Upper lobe of left lung (tissue), 6 donors: ENCODE results near the gene KDM5C. TPM values are rescaled to one million over a fixed set of nuclear protein-coding genes. Genes with fewer than 3 reads are reported as not detected.

ENCODE experiments used
- ATAC-seq, 2 donors: fragments of 200-7000 bp; cut with Tn5 transposase; one replicate each; pipeline ENCODE4 v1.9.1; 2022; ENCODE audit warnings: mild to moderate bottlenecking in 2 of 2, moderate library complexity in 2 of 2; ENCODE audit not compliant: low FRiP score in 2 of 2
- DNase-seq, 2 donors: peaks; one replicate each; pipeline ENCODE4 v3.0.0-alpha.2; 2019 to 2020
- H3K27ac ChIP-seq, 4 donors: fragments of 200-600 bp; sonication (generic); one replicate each; pipeline ENCODE4 v1.5.1; 2016 to 2019
- H3K27me3 ChIP-seq, 4 donors: fragments of 200-600 bp; sonication (generic); one replicate each; pipeline ENCODE4 v1.5.1; 2017 to 2019
- H3K36me3 ChIP-seq, 4 donors: fragments of 200-600 bp; sonication (generic); one replicate each; pipeline ENCODE4 v1.5.1; 2016 to 2019
- H3K4me1 ChIP-seq, 4 donors: fragments of 200-600 bp; sonication (generic); one replicate each; pipeline ENCODE4 v1.5.1; 2018 to 2019
- H3K4me3 ChIP-seq, 4 donors: fragments of 200-600 bp; sonication (generic); one replicate each; pipeline ENCODE4 v1.5.1; 2017 to 2019; ENCODE audit warnings: mild to moderate bottlenecking in 2 of 4, moderate library complexity in 1 of 4
- H3K9me3 ChIP-seq, 4 donors: fragments of 200-600 bp; sonication (generic); one replicate each; pipeline ENCODE4 v1.5.1; 2018 to 2019
- CTCF ChIP-seq, 6 experiments: fragments of 450-650 bp in 4 of 6; fragments of 200-600 bp in 2 of 6; sonication (generic) in 2 of 6; IDR thresholded peaks; one replicate each; pipeline ENCODE4 v1.5.1; 2016 to 2019; ENCODE audit warnings: antibody characterized with exemption in 6 of 6
- EP300 ChIP-seq, 4 donors: sonication (generic); formaldehyde crosslinking; IDR thresholded peaks; one replicate each; pipeline ENCODE4 v1.5.1; 2017; ENCODE audit warnings: antibody characterized with exemption in 4 of 4, control low read depth in 2 of 4
- POLR2A ChIP-seq, 4 donors: fragments of 450-650 bp; IDR thresholded peaks; one replicate each; pipeline ENCODE4 v1.5.1; 2016 to 2017; ENCODE audit warnings: antibody characterized with exemption in 4 of 4, mild to moderate bottlenecking in 2 of 4
- POLR2AphosphoS5 ChIP-seq, 2 donors: sonication (generic); formaldehyde crosslinking; IDR thresholded peaks; one replicate each; pipeline ENCODE4 v1.5.1; 2017; ENCODE audit warnings: antibody characterized with exemption in 2 of 2
- WGBS, 2 donors: methylation state at CpG; one replicate each; pipeline ENCODE4 v1.1.5; 2017 to 2018; 5-methylcytosine and 5-hydroxymethylcytosine counted together
- total RNA-seq, 6 donors: library from RNA; depleted of rRNA in 4 of 6; stranded (reverse); fragments of >200 nt in 4 of 6; gene quantifications; one replicate each; pipeline versions ENCODE4 v1.1.0 to v1.2.1, GENCODE V29; 2016 to 2021
- donor health status: DM: no; HTN: no; CAD: no; lungs with moderate emphysema.
- donor health status: DM: no; HTN: yes; CAD: no; lungs with severe emphysema.

The KDM5C gene
- total RNA-seq, 6 donors from 2014 or later, result 79.0 to 171 (median 108) TPM

GRCh38 chrX:53195401-53195800 lies 29.6 kb downstream of the KDM5C start:
- Histone ChIP-seq H3K4me3 (no peak overlapping the region), H3K27ac (no peak overlapping the region), H3K9me3 (no peaks in the 10 kb centered on the region), H3K27me3 (no peaks in the 10 kb centered on the region), H3K36me3 (peaks cover 8 to 90% (median 56%) of the 10 kb centered on the region in 4 donors), H3K4me1 (no peaks in the 10 kb centered on the region)
- DNase-seq, result no peak
- ATAC-seq, result no peak
- no peak for TF ChIP-seq POLR2A (IDR thresholded peaks at IDR 0.05)
- TF ChIP-seq EP300 (IDR thresholded peaks at IDR 0.05), result no peak
- no peak for TF ChIP-seq CTCF (IDR thresholded peaks at IDR 0.05)
- TF ChIP-seq POLR2AphosphoS5 (IDR thresholded peaks at IDR 0.05), result no peak
- WGBS, 2 donors, result 97 to 100% methylated on average over 2 of the region's 2 CpGs

- DNase-seq, result peak in 1 of 2 donors; percentile 42
- no peaks in the 10 kb centered on the region for H3K27me3 ChIP-seq
- no peak overlapping the region for H3K27ac ChIP-seq
- peaks cover 8 to 89% (median 56%) of the 10 kb centered on the region in 4 donors for H3K36me3 ChIP-seq
- H3K4me1 ChIP-seq, result no peaks in the 10 kb centered on the region
- TF ChIP-seq POLR2A (IDR thresholded peaks at IDR 0.05), result no peak
- no peak for TF ChIP-seq EP300 (IDR thresholded peaks at IDR 0.05)
- no peak for TF ChIP-seq CTCF (IDR thresholded peaks at IDR 0.05)
- no peak for TF ChIP-seq POLR2AphosphoS5 (IDR thresholded peaks at IDR 0.05)
- 95% methylated on average over 15 of the region's 16 CpGs; no CpG with 5 or more reads in 1 of the 2 donors for WGBS, 2 donors
- no peaks in the 10 kb centered on the region for H3K9me3 ChIP-seq
- H3K4me3 ChIP-seq, result no peak overlapping the region
- no peak for ATAC-seq
These were observed 30.7 kb downstream of the KDM5C start for GRCh38 chrX:53194308-53194707.

- TF ChIP-seq POLR2A (IDR thresholded peaks at IDR 0.05) (no peak), POLR2AphosphoS5 (IDR thresholded peaks at IDR 0.05) (no peak), CTCF (IDR thresholded peaks at IDR 0.05) (no peak), EP300 (IDR thresholded peaks at IDR 0.05) (no peak)
- 94 to 98% methylated on average over 14 to 15 of the region's 16 CpGs for WGBS, 2 donors
- Histone ChIP-seq H3K36me3 (peaks cover 6 to 81% (median 46%) of the 10 kb centered on the region in 4 donors), H3K9me3 (no peaks in the 10 kb centered on the region), H3K27ac (no peak overlapping the region), H3K4me1 (no peaks in the 10 kb centered on the region), H3K4me3 (no peak overlapping the region), H3K27me3 (no peaks in the 10 kb centered on the region)
- DNase-seq (peak in 1 of 2 donors; percentile 53), ATAC-seq (no peak)
These were observed 31.9 kb downstream of the KDM5C start for GRCh38 chrX:53193093-53193492.

DNA sequence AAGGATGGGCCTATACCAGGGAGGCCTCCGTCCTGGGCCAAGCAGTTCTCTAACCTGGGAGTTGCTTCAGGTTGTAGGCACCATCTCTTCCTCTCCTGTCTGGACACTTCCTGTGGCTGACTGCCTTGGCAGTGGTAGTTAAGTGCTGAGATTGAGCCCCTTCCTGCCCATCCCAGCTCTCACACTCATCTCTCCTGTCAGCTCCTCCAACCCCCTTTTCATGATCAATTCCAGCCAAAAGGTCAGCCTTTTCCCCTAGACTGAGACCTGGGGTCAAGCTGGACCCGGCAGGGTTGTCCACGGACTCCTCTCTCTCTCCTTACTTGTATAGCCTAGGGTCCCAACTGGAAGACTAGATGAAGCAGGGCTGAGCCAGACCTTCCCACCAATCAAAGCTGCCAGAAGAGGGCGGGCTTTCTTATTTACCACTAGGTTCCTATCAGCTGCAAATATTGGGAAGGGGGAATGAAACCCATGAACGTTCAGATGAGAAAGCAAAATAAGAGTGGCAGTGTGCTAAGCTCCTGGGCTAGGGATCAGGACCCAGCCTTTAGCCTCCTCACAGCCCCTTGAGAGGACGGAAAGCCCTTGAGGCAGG lies 34.5 kb downstream of the KDM5C start:
- ATAC-seq, result no peak
- DNase-seq, result no peak
- Histone ChIP-seq H3K27me3 (no peaks in the 10 kb centered on the region), H3K4me1 (no peaks in the 10 kb centered on the region), H3K27ac (no peak overlapping the region), H3K4me3 (no peak overlapping the region), H3K9me3 (no peaks in the 10 kb centered on the region), H3K36me3 (peaks cover 2 to 55% (median 27%) of the 10 kb centered on the region in 4 donors)
- TF ChIP-seq POLR2AphosphoS5 (IDR thresholded peaks at IDR 0.05), result no peak
- TF ChIP-seq EP300 (IDR thresholded peaks at IDR 0.05), result no peak
- no peak for TF ChIP-seq POLR2A (IDR thresholded peaks at IDR 0.05)
- no peak for TF ChIP-seq CTCF (IDR thresholded peaks at IDR 0.05)
- 70 to 87% methylated on average over 5 to 6 of the region's 6 CpGs for WGBS, 2 donors

DNA sequence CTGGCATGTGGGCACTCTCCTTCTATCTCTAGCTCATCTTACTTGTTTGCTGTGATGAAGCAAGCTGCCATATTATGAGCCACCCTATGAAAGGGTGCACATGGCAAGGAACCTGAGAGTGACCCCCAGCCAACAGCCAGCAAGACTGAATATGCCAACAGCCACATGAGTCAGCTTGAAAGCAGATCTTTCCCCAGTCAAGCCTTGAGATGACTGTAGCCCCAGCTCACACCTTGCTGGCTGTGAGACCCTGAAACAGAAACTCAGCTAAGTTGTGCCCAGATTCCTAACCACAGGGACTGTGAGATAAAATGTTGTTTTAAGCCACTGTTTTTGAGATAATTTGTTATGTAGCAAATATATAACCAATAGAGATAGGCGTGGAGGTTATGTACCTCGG lies 36.2 kb downstream of the KDM5C start:
- ATAC-seq (no peak), DNase-seq (no peak)
- Histone ChIP-seq H3K4me3 (no peak overlapping the region), H3K9me3 (no peaks in the 10 kb centered on the region), H3K27me3 (no peaks in the 10 kb centered on the region), H3K27ac (no peak overlapping the region), H3K36me3 (peaks cover 0 to 38% (median 17%) of the 10 kb centered on the region in 4 donors), H3K4me1 (no peaks in the 10 kb centered on the region)
- WGBS, 2 donors, result 92% methylated on average over 2 of the region's 2 CpGs; no CpG with 5 or more reads in 1 of the 2 donors
- TF ChIP-seq EP300 (IDR thresholded peaks at IDR 0.05) (no peak), POLR2AphosphoS5 (IDR thresholded peaks at IDR 0.05) (no peak), CTCF (IDR thresholded peaks at IDR 0.05) (no peak), POLR2A (IDR thresholded peaks at IDR 0.05) (no peak)
